Esophagus muscularis mucosa (tissue), 4 donors: ENCODE data around the gene INTS15. TPM values are rescaled to one million over a fixed set of nuclear protein-coding genes. Genes with fewer than 3 reads are reported as not detected.
"Not testable (repeated sequence)": the region's sequence is repeated elsewhere in the genome, so short reads cannot be mapped to it uniquely, and the experiment has no call there.

ENCODE experiments used
- DNase-seq: peaks from one replicate; pipeline ENCODE4 v3.0.0-alpha.2; 2017; ENCODE audit errors: extremely low spot score
- H3K27ac ChIP-seq, 4 donors: fragments of 200-600 bp; sonication (generic); replicated peaks in 1 of 4; 1 replicate in 3 of 4; 2 replicates in 1 of 4; pipeline ENCODE4 v1.5.1; 2016 to 2019; ENCODE audit warnings: mild to moderate bottlenecking in 1 of 4
- H3K27me3 ChIP-seq, 4 donors: fragments of 200-600 bp; sonication (generic); one replicate each; pipeline versions ENCODE4 v1.5.1 to v1.6.0; 2016 to 2019
- H3K36me3 ChIP-seq, 4 donors: fragments of 200-600 bp; sonication (generic); one replicate each; pipeline ENCODE4 v1.5.1; 2016 to 2019
- H3K4me1 ChIP-seq, 4 donors: fragments of 200-600 bp; sonication (generic); one replicate each; pipeline ENCODE4 v1.5.1; 2016 to 2019
- H3K4me3 ChIP-seq, 4 donors: fragments of 200-600 bp; sonication (generic); 1 replicate in 2 of 4; 2 replicates in 2 of 4; pipeline ENCODE4 v1.5.1; 2016 to 2019; ENCODE audit warnings: mild to moderate bottlenecking in 4 of 4, moderate library complexity in 1 of 4
- H3K9me3 ChIP-seq, 4 donors: fragments of 200-600 bp; sonication (generic); 1 replicate in 3 of 4; 2 replicates in 1 of 4; pipeline ENCODE4 v1.5.1; 2016 to 2019
- EP300 ChIP-seq: sonication (generic); formaldehyde crosslinking; IDR thresholded peaks from one replicate; pipeline ENCODE4 v1.6.1; 2017; ENCODE audit warnings: antibody characterized with exemption
- POLR2A ChIP-seq: fragments of 450-650 bp; IDR thresholded peaks from one replicate; pipeline ENCODE4 v1.6.1; 2017; ENCODE audit warnings: antibody characterized with exemption, moderate library complexity, mild to moderate bottlenecking, low read depth
- POLR2AphosphoS5 ChIP-seq, 2 donors: sonication (generic); formaldehyde crosslinking; IDR thresholded peaks; one replicate each; pipeline ENCODE4 v1.6.1; 2017; ENCODE audit warnings: antibody characterized with exemption in 2 of 2
- WGBS: methylation state at CpG from one replicate; pipeline ENCODE4 v1.1.5; 2018; 5-methylcytosine and 5-hydroxymethylcytosine counted together
- intact Hi-C: fragments of 100-400 bp; cut with DNase I; formaldehyde crosslinking; loops from one replicate; pipeline ENCODE4 v1.15.1; 2023
- total RNA-seq, 4 donors: library from RNA; depleted of rRNA; stranded (reverse); fragments of >200 nt; gene quantifications; one replicate each; pipeline versions ENCODE4 v1.1.0 to v1.2.1, GENCODE V29; 2016
- TF ChIP-seq, protein P1 (sequence below), 3 experiments: fragments of 200-600 bp in 2 of 3; fragments of 450-650 bp in 1 of 3; sonication (generic) in 2 of 3; IDR thresholded peaks; one replicate each; pipeline ENCODE4 v1.5.1; 2017 to 2019; ENCODE audit warnings: antibody characterized with exemption in 3 of 3, mild to moderate bottlenecking in 2 of 3, moderate library complexity in 1 of 3

Gene INTS15
- total RNA-seq, 4 donors from 2014 or later: 22.5 to 38.9 (median 33.5) TPM

DNA sequence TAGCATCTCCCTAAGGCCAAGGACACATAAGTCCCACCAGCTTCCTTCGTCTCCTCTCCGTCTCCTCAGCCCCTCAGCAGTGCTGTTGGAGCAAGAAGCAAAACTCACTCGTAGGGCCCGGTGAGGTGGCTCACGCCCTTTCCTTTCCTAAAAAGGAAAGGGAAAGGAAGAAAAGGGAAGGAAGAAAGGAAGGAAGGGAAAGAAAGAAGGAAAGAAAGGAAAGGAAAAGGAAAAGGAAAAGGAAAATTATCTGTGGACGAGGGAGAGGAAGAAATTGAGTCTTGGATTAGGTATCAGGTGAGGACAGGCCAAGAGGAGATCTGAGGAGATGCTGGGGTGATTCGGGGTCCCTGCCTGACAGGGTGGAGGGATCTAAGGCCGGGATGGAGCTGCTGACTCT, 44.2 kb downstream of the INTS15 start:
- intact Hi-C loops: no loop called here
- H3K36me3 ChIP-seq: no peaks in the 10 kb centered on the region
- 83% methylated on average over 8 of the region's 8 CpGs for WGBS
- H3K4me3 ChIP-seq: no peak overlapping the region
- no peak overlapping the region for H3K27ac ChIP-seq
- H3K27me3 ChIP-seq: no peaks in the 10 kb centered on the region
- TF ChIP-seq, protein P1, sequence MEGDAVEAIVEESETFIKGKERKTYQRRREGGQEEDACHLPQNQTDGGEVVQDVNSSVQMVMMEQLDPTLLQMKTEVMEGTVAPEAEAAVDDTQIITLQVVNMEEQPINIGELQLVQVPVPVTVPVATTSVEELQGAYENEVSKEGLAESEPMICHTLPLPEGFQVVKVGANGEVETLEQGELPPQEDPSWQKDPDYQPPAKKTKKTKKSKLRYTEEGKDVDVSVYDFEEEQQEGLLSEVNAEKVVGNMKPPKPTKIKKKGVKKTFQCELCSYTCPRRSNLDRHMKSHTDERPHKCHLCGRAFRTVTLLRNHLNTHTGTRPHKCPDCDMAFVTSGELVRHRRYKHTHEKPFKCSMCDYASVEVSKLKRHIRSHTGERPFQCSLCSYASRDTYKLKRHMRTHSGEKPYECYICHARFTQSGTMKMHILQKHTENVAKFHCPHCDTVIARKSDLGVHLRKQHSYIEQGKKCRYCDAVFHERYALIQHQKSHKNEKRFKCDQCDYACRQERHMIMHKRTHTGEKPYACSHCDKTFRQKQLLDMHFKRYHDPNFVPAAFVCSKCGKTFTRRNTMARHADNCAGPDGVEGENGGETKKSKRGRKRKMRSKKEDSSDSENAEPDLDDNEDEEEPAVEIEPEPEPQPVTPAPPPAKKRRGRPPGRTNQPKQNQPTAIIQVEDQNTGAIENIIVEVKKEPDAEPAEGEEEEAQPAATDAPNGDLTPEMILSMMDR (IDR thresholded peaks at IDR 0.05): no peak
- no peak for TF ChIP-seq POLR2AphosphoS5 (IDR thresholded peaks at IDR 0.05)
- peaks cover 14 to 26% (median 23%) of the 10 kb centered on the region in 4 donors for H3K4me1 ChIP-seq
- DNase-seq: no peak
- no peaks in the 10 kb centered on the region for H3K9me3 ChIP-seq

DNA sequence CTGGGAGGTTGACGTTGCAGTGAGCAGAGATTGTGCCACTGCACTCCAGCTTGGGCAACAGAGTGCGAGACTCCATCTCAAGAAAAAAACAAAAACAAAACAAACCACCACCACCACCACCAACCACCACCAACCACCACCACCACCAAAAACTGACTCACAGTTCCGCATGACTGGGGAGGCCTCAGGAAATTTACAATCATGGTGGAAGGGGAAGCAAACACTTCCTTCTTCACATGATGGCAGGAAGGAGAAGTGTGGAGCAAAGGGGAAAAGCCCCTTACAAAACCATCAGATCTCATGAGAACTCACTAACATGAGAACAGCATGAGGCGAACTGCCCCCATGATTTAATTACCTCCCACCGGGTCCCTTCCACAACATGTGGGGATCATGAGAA, 45.1 kb downstream of the INTS15 start:
- H3K27ac ChIP-seq, H3K4me3 ChIP-seq, H3K9me3 ChIP-seq, H3K36me3 ChIP-seq, H3K27me3 ChIP-seq, DNase-seq: not testable (repeated sequence)
- H3K4me1 ChIP-seq: peaks cover 14 to 36% (median 33%) of the 10 kb centered on the region in 4 donors
- intact Hi-C loops: loop anchor here (5.0 kb wide), 1 partner anchor 72 kb away; the partner anchor contains the start of gene ZNF12
- WGBS: 63% methylated on average over 5 of the region's 5 CpGs

DNA sequence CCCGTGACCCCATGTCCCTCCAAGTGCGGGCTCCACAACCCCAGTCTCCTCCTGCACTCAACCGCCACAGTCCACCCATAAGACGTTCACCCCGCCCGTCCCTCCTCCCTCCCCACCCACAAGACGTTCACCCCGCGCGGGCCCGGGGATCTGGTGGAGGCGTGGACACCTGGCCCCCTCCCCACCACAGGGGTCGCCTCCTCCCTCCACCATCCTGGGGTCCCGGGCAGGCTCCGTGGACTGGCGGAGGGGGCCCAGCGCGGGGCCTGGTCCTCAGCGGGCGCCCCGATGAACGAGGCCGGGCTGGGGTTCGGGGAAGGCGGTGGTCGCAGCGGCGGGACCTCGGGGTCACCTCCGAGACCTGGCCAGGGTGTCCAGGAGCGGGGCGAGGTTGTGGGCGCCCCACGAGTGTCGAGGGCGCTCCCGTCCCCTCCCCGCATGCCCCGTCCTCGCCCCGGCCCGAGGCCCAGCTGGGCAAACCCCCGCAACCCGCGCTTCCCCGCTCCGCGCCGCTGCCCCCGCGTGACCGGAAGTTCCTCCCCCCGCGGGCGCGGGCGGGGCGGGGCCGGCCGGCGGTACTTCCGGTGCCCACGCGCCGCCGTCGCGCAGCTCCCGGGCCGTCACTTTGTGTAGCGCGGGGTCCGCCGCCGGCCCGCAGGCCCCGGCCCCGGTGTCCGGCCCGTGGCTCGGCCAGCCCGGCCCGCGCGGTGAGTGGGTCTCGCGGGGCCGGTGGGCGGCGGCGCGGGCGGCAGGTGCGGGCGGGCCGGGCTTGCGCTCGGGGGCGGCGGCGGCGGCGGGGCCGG, 47.1 kb downstream of the INTS15 start, which contains the start of gene ZNF316:
Gene ZNF316 (plus strand): TSS at position 578 of the 803 bp plus-strand sequence. CDS start 5,092 bp downstream, outside the sequence.
- WGBS: 8% methylated on average over 5 of the region's 104 CpGs

DNA sequence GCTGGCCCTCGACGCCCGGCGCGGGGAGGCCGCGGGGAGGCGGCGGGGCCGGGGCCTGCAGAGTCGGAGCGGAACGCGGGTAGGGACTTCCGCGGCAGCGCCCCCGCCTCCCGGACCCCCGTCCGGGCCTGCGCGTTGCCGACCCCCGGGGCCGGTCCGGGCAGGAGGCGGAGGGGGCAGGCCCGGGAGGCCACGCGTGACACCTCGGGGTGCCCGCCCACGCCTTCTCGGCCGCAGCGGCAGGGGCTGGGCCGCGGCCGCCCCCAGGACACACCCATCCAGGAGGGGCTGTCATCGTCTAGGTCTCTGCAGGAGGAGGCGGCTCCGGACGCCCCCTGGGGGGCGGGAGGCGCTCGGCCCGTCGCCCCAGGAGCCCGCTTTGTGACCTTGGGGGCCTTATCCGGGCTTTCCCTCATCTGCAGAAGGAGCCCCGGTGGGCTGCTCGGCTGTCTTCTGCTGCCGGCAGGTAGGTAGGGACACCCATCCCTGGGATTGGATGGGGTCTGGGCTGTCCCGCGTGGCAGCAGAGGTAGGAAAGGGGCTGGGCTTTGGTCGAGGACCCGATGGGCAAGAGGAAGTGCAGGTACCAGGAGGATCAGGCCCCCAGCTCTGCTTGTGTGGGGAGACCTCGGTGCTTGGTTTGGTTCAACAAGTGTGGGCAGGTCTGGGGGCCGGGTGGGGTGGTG, 47.9 kb downstream of the INTS15 start:
- intact Hi-C loops: loop anchor here (2.0 to 5.0 kb wide), 2 partner anchors 70 to 93 kb away; partner anchors contain the start of gene ZNF12
- peak overlapping the region; percentile 77 to 99 (median 93) for H3K4me3 ChIP-seq
- DNase-seq: no peak
- peak overlapping the region; percentile 32 to 78 (median 68) for H3K27ac ChIP-seq
- 2% methylated on average over 33 of the region's 60 CpGs for WGBS
- H3K9me3 ChIP-seq: no peaks in the 10 kb centered on the region
- peaks cover 14 to 43% (median 36%) of the 10 kb centered on the region in 4 donors for H3K4me1 ChIP-seq
- TF ChIP-seq POLR2A (no peak), POLR2AphosphoS5 (IDR thresholded peaks at IDR 0.05) (no peak)
- TF ChIP-seq, protein P1 (IDR thresholded peaks at IDR 0.05): peak in 1 of 3 experiments; percentile 24
- peaks cover 0 to 34% (median 18%) of the 10 kb centered on the region in 4 donors for H3K36me3 ChIP-seq
- no peaks in the 10 kb centered on the region for H3K27me3 ChIP-seq

More for the DNA sequence above, 47.1 kb downstream of the INTS15 start, which contains the start of gene ZNF316:
- no peaks in the 10 kb centered on the region for H3K27me3 ChIP-seq
- peaks cover 0 to 27% (median 11%) of the 10 kb centered on the region in 4 donors for H3K36me3 ChIP-seq
- H3K9me3 ChIP-seq: no peaks in the 10 kb centered on the region
- DNase-seq: no peak
- intact Hi-C loops: loop anchor here (2.0 to 5.0 kb wide), 2 partner anchors 70 to 94 kb away; partner anchors contain the start of gene ZNF12
- peak within 1 kb of the TSS; percentile 77 to 99 (median 93) for H3K4me3 ChIP-seq
- peak in 1 of 2 donors; percentile 70 for TF ChIP-seq POLR2AphosphoS5 (IDR thresholded peaks at IDR 0.05)
- TF ChIP-seq, protein P1 (IDR thresholded peaks at IDR 0.05): no peak
- no peak for TF ChIP-seq POLR2A
- TF ChIP-seq EP300: no peak
- peak within 1 kb of the TSS; percentile 80 to 86 (median 82) for H3K27ac ChIP-seq
- peaks cover 14 to 43% (median 36%) of the 10 kb centered on the region in 4 donors for H3K4me1 ChIP-seq

DNA sequence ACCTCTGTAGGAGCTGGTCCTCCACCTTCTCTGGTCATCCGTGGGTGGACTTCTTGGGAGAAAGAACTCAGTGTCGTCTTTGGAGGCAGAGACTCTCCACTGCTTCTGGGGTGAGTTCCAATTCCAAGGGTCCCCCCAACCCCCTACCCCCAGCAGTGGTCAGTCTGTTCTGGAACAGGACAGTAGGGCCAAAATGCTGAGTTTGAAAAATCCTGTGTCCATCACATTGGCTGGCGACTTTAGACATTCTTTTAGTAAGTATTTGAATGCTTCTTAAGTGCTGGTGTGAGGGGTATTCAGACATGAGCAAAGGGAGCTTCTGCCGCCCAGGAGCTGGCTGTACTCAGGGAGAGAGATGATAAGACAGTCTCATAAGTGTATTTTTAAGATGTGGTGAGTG, 49.2 kb downstream of the INTS15 start:
- intact Hi-C loops: loop anchor here (5.0 kb wide), 1 partner anchor 68 kb away; the partner anchor contains the start of gene ZNF12
- no peaks in the 10 kb centered on the region for H3K9me3 ChIP-seq
- H3K27ac ChIP-seq: no peak overlapping the region
- H3K4me1 ChIP-seq: peaks cover 14 to 43% (median 36%) of the 10 kb centered on the region in 4 donors
- no peak overlapping the region for H3K4me3 ChIP-seq
- peaks cover 6 to 48% (median 32%) of the 10 kb centered on the region in 4 donors for H3K36me3 ChIP-seq
- no peaks in the 10 kb centered on the region for H3K27me3 ChIP-seq
- WGBS: 81% methylated on average over 4 of the region's 4 CpGs
- TF ChIP-seq EP300 (no peak), POLR2AphosphoS5 (IDR thresholded peaks at IDR 0.05) (no peak), POLR2A (no peak)
- TF ChIP-seq, protein P1 (IDR thresholded peaks at IDR 0.05): no peak
- no peak for DNase-seq
